Esophagus squamous epithelium (tissue), 4 donors: Measurements from ENCODE around the gene CADPS.

Experiments used
- POLR2A ChIP-seq, 4 donors: fragments of 450-650 bp; IDR thresholded peaks; one replicate each; pipeline ENCODE4 v1.6.1; 2017; ENCODE audit warnings: antibody characterized with exemption in 4 of 4, mild to moderate bottlenecking in 4 of 4, moderate library complexity in 3 of 4
- TF ChIP-seq, protein P1 (sequence below), 6 experiments: fragments of 450-650 bp in 4 of 6; fragments of 200-600 bp in 2 of 6; sonication (generic) in 2 of 6; IDR thresholded peaks; one replicate each; pipeline ENCODE4 v1.5.1; 2016 to 2019; ENCODE audit warnings: antibody characterized with exemption in 6 of 6, mild to moderate bottlenecking in 4 of 6, moderate library complexity in 4 of 6

DNA sequence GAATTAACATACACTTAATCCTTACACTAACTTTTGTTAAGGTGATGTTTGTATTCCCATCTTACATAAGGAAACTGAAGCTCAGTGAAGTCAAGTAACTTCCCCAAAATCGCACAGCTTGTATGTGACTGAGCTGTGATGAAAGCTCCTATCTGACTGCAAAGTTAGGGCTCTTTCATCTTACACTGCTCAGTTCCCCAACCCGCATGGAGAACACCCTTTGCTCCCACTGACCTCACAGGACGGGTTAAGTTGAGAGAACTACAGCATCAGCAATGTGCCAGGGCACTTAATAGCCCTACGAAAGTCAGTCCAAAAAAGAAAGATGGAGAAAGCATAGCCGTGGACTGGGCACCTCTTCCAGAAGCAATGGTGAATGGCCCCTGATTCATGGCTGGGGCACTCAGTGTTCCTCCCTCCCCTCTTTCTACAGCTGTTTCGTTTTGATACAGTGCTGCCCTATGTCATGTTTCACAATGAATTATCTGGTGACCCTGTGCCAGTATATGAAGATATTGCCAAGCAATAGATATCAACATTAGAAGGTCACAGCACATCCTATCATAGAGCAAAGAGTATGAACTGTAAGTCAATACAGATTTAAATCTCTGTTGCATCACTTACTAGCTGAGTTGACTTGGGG lies 38.0 kb downstream of the CADPS start:
- TF ChIP-seq POLR2A (IDR thresholded peaks at IDR 0.05) = no peak
- TF ChIP-seq, protein P1, sequence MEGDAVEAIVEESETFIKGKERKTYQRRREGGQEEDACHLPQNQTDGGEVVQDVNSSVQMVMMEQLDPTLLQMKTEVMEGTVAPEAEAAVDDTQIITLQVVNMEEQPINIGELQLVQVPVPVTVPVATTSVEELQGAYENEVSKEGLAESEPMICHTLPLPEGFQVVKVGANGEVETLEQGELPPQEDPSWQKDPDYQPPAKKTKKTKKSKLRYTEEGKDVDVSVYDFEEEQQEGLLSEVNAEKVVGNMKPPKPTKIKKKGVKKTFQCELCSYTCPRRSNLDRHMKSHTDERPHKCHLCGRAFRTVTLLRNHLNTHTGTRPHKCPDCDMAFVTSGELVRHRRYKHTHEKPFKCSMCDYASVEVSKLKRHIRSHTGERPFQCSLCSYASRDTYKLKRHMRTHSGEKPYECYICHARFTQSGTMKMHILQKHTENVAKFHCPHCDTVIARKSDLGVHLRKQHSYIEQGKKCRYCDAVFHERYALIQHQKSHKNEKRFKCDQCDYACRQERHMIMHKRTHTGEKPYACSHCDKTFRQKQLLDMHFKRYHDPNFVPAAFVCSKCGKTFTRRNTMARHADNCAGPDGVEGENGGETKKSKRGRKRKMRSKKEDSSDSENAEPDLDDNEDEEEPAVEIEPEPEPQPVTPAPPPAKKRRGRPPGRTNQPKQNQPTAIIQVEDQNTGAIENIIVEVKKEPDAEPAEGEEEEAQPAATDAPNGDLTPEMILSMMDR (IDR thresholded peaks at IDR 0.05) = no peak
